Progenitor cell of endocrine pancreas (in vitro differentiated cells): Measurements from ENCODE around the gene TBXA2R. TPM values are rescaled to one million over a fixed set of nuclear protein-coding genes. Genes with fewer than 3 reads are reported as not detected.

ENCODE experiments used
- DNase-seq: peaks from one replicate; pipeline ENCODE4 v3.0.0; 2021; ENCODE audit warnings: low spot score; ENCODE audit not compliant: unreplicated experiment
- H3K27ac Mint-ChIP-seq: 2 replicates; pipeline ENCODE4 v1.8.0; 2021; ENCODE audit warnings: mild to moderate bottlenecking, moderate library complexity, mixed read lengths
- H3K27me3 Mint-ChIP-seq: 2 replicates; pipeline ENCODE4 v1.8.0; 2021; ENCODE audit warnings: mixed read lengths
- H3K36me3 Mint-ChIP-seq: 2 replicates; pipeline ENCODE4 v1.8.0; 2022; ENCODE audit warnings: mixed read lengths; ENCODE audit not compliant: insufficient read depth
- H3K4me1 Mint-ChIP-seq: 2 replicates; pipeline ENCODE4 v1.8.0; 2021; ENCODE audit warnings: low read depth, mixed read lengths
- H3K4me3 Mint-ChIP-seq: 2 replicates; pipeline ENCODE4 v1.8.0; 2021; ENCODE audit warnings: low read depth, mild to moderate bottlenecking, moderate library complexity, mixed read lengths
- H3K9me3 Mint-ChIP-seq: 2 replicates; pipeline ENCODE4 v1.8.0; 2021; ENCODE audit warnings: low read depth, mixed read lengths
- long read RNA-seq: library from polyadenylated mRNA; unstranded; transcript quantifications from one replicate; pipeline ENCODE4 v2.0.0, GENCODE V29; 2020
- total RNA-seq: library from RNA; stranded (reverse); gene quantifications from 2 replicates; pipeline ENCODE4 v1.2.1, GENCODE V29; 2021
- TF ChIP-seq, protein P1 (sequence below): fragments of 200-600 bp; sonication (generic); IDR thresholded peaks from one replicate; pipeline ENCODE4 v1.5.0; 2021; ENCODE audit warnings: antibody characterized with exemption, mild to moderate bottlenecking; ENCODE audit not compliant: unreplicated experiment

Gene TBXA2R
- not detected in 2 replicates for total RNA-seq
- long read RNA-seq: 0 reads

- peaks cover 14% of the 10 kb centered on the region for H3K27me3 Mint-ChIP-seq
- no peaks in the 10 kb centered on the region for H3K4me1 Mint-ChIP-seq
- H3K27ac Mint-ChIP-seq: no peak within 1 kb of the TSS
- DNase-seq: no peak
- no peaks in the 10 kb centered on the region for H3K36me3 Mint-ChIP-seq
- H3K9me3 Mint-ChIP-seq: no peaks in the 10 kb centered on the region
- TF ChIP-seq, protein P1, sequence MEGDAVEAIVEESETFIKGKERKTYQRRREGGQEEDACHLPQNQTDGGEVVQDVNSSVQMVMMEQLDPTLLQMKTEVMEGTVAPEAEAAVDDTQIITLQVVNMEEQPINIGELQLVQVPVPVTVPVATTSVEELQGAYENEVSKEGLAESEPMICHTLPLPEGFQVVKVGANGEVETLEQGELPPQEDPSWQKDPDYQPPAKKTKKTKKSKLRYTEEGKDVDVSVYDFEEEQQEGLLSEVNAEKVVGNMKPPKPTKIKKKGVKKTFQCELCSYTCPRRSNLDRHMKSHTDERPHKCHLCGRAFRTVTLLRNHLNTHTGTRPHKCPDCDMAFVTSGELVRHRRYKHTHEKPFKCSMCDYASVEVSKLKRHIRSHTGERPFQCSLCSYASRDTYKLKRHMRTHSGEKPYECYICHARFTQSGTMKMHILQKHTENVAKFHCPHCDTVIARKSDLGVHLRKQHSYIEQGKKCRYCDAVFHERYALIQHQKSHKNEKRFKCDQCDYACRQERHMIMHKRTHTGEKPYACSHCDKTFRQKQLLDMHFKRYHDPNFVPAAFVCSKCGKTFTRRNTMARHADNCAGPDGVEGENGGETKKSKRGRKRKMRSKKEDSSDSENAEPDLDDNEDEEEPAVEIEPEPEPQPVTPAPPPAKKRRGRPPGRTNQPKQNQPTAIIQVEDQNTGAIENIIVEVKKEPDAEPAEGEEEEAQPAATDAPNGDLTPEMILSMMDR: no peak
- no peak within 1 kb of the TSS for H3K4me3 Mint-ChIP-seq
Observed at GRCh38 chr19:3606690-3607289, at the start of gene TBXA2R. Gene TBXA2R (minus strand): TSS chr19:3606875. CDS start chr19:3600634, 6,241 bp downstream.

- H3K9me3 Mint-ChIP-seq: no peaks in the 10 kb centered on the region
- no peak for DNase-seq
- peaks cover 10% of the 10 kb centered on the region for H3K36me3 Mint-ChIP-seq
- TF ChIP-seq, protein P1: no peak
- no peaks in the 10 kb centered on the region for H3K27me3 Mint-ChIP-seq
- H3K4me1 Mint-ChIP-seq: no peaks in the 10 kb centered on the region
- H3K4me3 Mint-ChIP-seq: no peak overlapping the region
- no peak overlapping the region for H3K27ac Mint-ChIP-seq
Observed at GRCh38 chr19:3656073-3656746, 49.5 kb upstream of the TBXA2R start.

GRCh38 chr19:3655402-3656072, 48.9 kb upstream of the TBXA2R start:
- H3K27ac Mint-ChIP-seq: no peak overlapping the region

GRCh38 chr19:3653865-3654513, 47.3 kb upstream of the TBXA2R start:
- no peak for DNase-seq
- peaks cover 7% of the 10 kb centered on the region for H3K36me3 Mint-ChIP-seq

More at GRCh38 chr19:3655402-3656072, 48.9 kb upstream of the TBXA2R start:
- Mint-ChIP-seq H3K4me3 (no peak overlapping the region), H3K36me3 (peaks cover 7% of the 10 kb centered on the region), H3K27me3 (no peaks in the 10 kb centered on the region), H3K9me3 (no peaks in the 10 kb centered on the region), H3K4me1 (no peaks in the 10 kb centered on the region)
- TF ChIP-seq, protein P1: no peak
- DNase-seq: no peak

More at GRCh38 chr19:3653865-3654513, 47.3 kb upstream of the TBXA2R start:
- no peak overlapping the region for H3K4me3 Mint-ChIP-seq
- no peaks in the 10 kb centered on the region for H3K9me3 Mint-ChIP-seq
- H3K4me1 Mint-ChIP-seq: no peaks in the 10 kb centered on the region
- TF ChIP-seq, protein P1: no peak
- H3K27me3 Mint-ChIP-seq: no peaks in the 10 kb centered on the region
- no peak overlapping the region for H3K27ac Mint-ChIP-seq
